Colonic mucosa (tissue), 4 donors: ENCODE measurements around the gene IKBIP. TPM values are rescaled to one million over a fixed set of nuclear protein-coding genes. Genes with fewer than 3 reads are reported as not detected.
"Not testable (repeated sequence)": the region's sequence is repeated elsewhere in the genome, so short reads cannot be mapped to it uniquely, and the experiment has no call there.

ENCODE experiments used
- DNase-seq: peaks from one replicate; pipeline ENCODE4 v3.0.0-alpha.2; 2020
- H3K27ac ChIP-seq: fragments of 200-600 bp; one replicate; pipeline ENCODE4 v1.8.0; 2021
- H3K27me3 ChIP-seq: fragments of 200-600 bp; one replicate; pipeline ENCODE4 v1.8.0; 2021
- H3K36me3 ChIP-seq: fragments of 200-600 bp; one replicate; pipeline ENCODE4 v1.8.0; 2021
- H3K4me1 ChIP-seq: fragments of 200-600 bp; one replicate; pipeline ENCODE4 v1.8.0; 2021; ENCODE audit warnings: mild to moderate bottlenecking
- H3K4me3 ChIP-seq: fragments of 200-600 bp; one replicate; pipeline ENCODE4 v1.8.0; 2021
- H3K9ac ChIP-seq, 2 donors: one replicate each; pipeline ENCODE4 v1.7.0; 2013; ENCODE audit warnings: control low read depth in 2 of 2, low read depth in 2 of 2, low read length in 2 of 2
- H3K9me3 ChIP-seq: fragments of 200-600 bp; one replicate; pipeline ENCODE4 v1.8.0; 2021
- intact Hi-C: fragments of 100-400 bp; cut with DNase I; formaldehyde crosslinking; loops from one replicate; pipeline ENCODE4 v1.14.1; 2022
- total RNA-seq, 2 donors: library from RNA; stranded (reverse); fragmentation: NEBNext Ultra II Directional in 1 of 2; extraction: Animal tissue kit (Norgen Biotek cat#: 25700) in 1 of 2; gene quantifications; one replicate each; pipeline ENCODE4 v1.2.1, GENCODE V29; 2021
- TF ChIP-seq, protein P1 (sequence below): fragments of 200-600 bp; IDR thresholded peaks from one replicate; pipeline ENCODE4 v1.8.0; 2022; ENCODE audit warnings: antibody characterized with exemption, mild to moderate bottlenecking
- donor health status: healthy.
- donor health status: DM: no; HTN: no; CAD: no.
- donor health status: DM: no; HTN: no; CAD: no.

IKBIP gene
- total RNA-seq, 2 donors from 2014 or later, result 5.0 to 6.8 TPM

DNA sequence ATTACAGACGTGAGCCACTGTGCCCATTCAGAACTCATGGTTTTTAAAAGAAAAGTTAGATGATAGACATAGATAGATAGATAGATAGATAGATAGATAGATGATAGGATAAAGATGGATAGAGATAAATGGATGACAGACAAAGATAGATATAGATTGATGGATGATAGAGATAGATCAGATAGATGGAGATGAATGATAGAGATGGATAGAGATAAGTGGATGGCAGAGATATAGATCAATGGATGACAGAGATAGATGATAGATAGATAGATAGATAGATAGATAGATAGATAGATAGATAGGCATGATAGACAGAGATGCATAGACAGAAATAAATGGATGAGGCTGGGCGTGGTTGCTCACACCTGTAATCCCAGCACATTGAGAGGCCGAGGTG lies 64.8 kb downstream of the IKBIP start:
- no peak for DNase-seq
- Histone ChIP-seq H3K27me3 (no peaks in the 10 kb centered on the region), H3K4me1 (no peaks in the 10 kb centered on the region), H3K9ac (no peak overlapping the region), H3K36me3 (no peaks in the 10 kb centered on the region), H3K4me3 (no peak overlapping the region), H3K27ac (no peak overlapping the region), H3K9me3 (no peaks in the 10 kb centered on the region)
- TF ChIP-seq, protein P1, sequence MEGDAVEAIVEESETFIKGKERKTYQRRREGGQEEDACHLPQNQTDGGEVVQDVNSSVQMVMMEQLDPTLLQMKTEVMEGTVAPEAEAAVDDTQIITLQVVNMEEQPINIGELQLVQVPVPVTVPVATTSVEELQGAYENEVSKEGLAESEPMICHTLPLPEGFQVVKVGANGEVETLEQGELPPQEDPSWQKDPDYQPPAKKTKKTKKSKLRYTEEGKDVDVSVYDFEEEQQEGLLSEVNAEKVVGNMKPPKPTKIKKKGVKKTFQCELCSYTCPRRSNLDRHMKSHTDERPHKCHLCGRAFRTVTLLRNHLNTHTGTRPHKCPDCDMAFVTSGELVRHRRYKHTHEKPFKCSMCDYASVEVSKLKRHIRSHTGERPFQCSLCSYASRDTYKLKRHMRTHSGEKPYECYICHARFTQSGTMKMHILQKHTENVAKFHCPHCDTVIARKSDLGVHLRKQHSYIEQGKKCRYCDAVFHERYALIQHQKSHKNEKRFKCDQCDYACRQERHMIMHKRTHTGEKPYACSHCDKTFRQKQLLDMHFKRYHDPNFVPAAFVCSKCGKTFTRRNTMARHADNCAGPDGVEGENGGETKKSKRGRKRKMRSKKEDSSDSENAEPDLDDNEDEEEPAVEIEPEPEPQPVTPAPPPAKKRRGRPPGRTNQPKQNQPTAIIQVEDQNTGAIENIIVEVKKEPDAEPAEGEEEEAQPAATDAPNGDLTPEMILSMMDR, result no peak
- intact Hi-C loops, result no loop called here

DNA sequence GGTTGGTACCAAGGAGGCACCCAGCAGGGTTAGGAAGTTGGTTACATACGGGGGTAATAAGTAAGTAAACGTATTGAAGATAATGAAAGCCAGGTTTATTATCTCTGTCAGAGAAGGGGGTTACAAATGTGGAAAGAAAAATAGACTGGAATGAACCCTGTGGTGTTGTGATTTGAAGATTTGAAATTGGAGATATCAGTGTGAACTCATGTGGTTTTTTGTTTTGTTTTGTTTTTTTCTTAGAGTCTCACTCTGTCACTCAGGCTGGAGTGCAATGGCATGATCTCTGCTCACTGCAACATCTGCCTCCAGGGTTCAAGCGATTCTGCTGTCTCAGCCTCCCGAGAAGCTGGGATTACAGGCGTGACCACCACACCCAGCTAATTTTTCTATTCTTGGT lies 65.2 kb downstream of the IKBIP start:
- H3K9me3 ChIP-seq, result no peaks in the 10 kb centered on the region
- H3K9ac ChIP-seq, result no peak overlapping the region
- no peak for DNase-seq
- intact Hi-C loops, result no loop called here
- H3K4me1 ChIP-seq, result peaks cover 3% of the 10 kb centered on the region
- TF ChIP-seq, protein P1, result no peak
- H3K4me3 ChIP-seq, result no peak overlapping the region
- H3K36me3 ChIP-seq, result no peaks in the 10 kb centered on the region
- H3K27ac ChIP-seq, result peak overlapping the region; percentile 54
- no peaks in the 10 kb centered on the region for H3K27me3 ChIP-seq

GRCh38 chr12:98578821-98579220 lies 65.8 kb downstream of the IKBIP start:
- TF ChIP-seq, protein P1, result no peak
- Histone ChIP-seq H3K27me3 (no peaks in the 10 kb centered on the region), H3K4me3 (no peak overlapping the region), H3K27ac (peak overlapping the region; percentile 54), H3K36me3 (no peaks in the 10 kb centered on the region), H3K9me3 (no peaks in the 10 kb centered on the region), H3K4me1 (peaks cover 3% of the 10 kb centered on the region), H3K9ac (peak overlapping the region in 1 of 2 donors; percentile 46)
- peak; percentile 44 for DNase-seq
- intact Hi-C loops, result no loop called here

DNA sequence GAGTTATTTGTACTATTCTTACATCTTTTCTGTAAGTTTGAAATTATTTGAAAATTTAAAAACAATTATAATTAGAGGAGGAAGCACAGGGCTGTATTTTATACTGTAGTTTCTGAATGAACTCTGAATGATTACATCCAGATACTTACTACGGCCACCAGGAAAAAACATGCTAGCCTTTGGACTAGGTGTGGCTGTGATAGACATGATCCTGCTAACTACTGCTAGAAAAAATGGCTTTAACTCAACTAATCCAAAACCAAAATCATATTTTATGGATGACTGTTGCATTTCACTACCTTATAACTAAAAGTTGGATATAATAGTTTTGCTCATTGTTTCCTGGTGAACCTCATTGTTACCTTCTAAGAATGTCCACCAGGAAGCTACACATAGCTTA lies 66.2 kb downstream of the IKBIP start:
- DNase-seq, result peak; percentile 57
- H3K9ac ChIP-seq, result peak overlapping the region in 1 of 2 donors; percentile 46
- intact Hi-C loops, result no loop called here

GRCh38 chr12:98576795-98577194 lies 67.8 kb downstream of the IKBIP start:
- H3K4me1 ChIP-seq, H3K36me3 ChIP-seq: not testable (repeated sequence)

More for the DNA sequence above, 66.2 kb downstream of the IKBIP start:
- H3K27me3 ChIP-seq, result no peaks in the 10 kb centered on the region
- no peak overlapping the region for H3K4me3 ChIP-seq
- TF ChIP-seq, protein P1, result no peak
- no peaks in the 10 kb centered on the region for H3K36me3 ChIP-seq
- no peaks in the 10 kb centered on the region for H3K9me3 ChIP-seq
- H3K27ac ChIP-seq, result peak overlapping the region; percentile 54
- H3K4me1 ChIP-seq, result peaks cover 3% of the 10 kb centered on the region

GRCh38 chr12:98575013-98575412 lies 69.6 kb downstream of the IKBIP start:
- intact Hi-C loops, result no loop called here
- H3K9me3 ChIP-seq, result no peaks in the 10 kb centered on the region
- peak overlapping the region; percentile 72 for H3K27ac ChIP-seq
- peaks cover 3% of the 10 kb centered on the region for H3K4me1 ChIP-seq
- TF ChIP-seq, protein P1, result no peak
- DNase-seq, result no peak
- no peaks in the 10 kb centered on the region for H3K27me3 ChIP-seq
- no peaks in the 10 kb centered on the region for H3K36me3 ChIP-seq
- H3K4me3 ChIP-seq, result no peak overlapping the region
- no peak overlapping the region for H3K9ac ChIP-seq

More at GRCh38 chr12:98576795-98577194, 67.8 kb downstream of the IKBIP start:
- H3K27me3 ChIP-seq, H3K4me3 ChIP-seq, intact Hi-C loops, DNase-seq, H3K9me3 ChIP-seq, H3K9ac ChIP-seq, H3K27ac ChIP-seq: not testable (repeated sequence)

Other genes with a start within 250 kb of the IKBIP start
- 100 to 1,000 TPM in 1 of 2 donors, 10 to 100 TPM in 1; 80.0 to 202 TPM for gene TMPO, start 129.2 kb downstream of the IKBIP start, total RNA-seq
- 100 to 1,000 TPM; 680 to 698 TPM for gene SLC25A3, start 51.1 kb downstream of the IKBIP start, total RNA-seq
- gene APAF1, start 502 bp upstream of the IKBIP start, total RNA-seq, result 10 to 100 TPM; 36.8 to 52.6 TPM